Right lobe of liver (tissue), 4 donors: Measurements from ENCODE around the gene NLRP6.

Source experiments
- CTCF ChIP-seq, 4 donors: fragments of 200-600 bp in 3 of 4; fragments of 450-650 bp in 1 of 4; IDR thresholded peaks; one replicate each; pipeline versions ENCODE4 v1.5.1 to v1.8.0; 2016 to 2022; ENCODE audit warnings: antibody characterized with exemption in 4 of 4, mild to moderate bottlenecking in 2 of 4
- POLR2A ChIP-seq: fragments of 450-650 bp; IDR thresholded peaks from one replicate; pipeline ENCODE4 v1.6.1; 2017; ENCODE audit warnings: antibody characterized with exemption, mild to moderate bottlenecking
- donor health status: DM: no; HTN: no; CAD: no.
- donor health status: DM: no; HTN: no; CAD: no.
- donor health status: DM: no; HTN: yes; CAD: no.

GRCh38 chr11:279040-279965 lies 1.1 kb downstream of the NLRP6 start:
- no peak for TF ChIP-seq CTCF (IDR thresholded peaks at IDR 0.05)
- no peak for TF ChIP-seq POLR2A
